Measurements from ENCODE around the gene TRIM71. TPM values are rescaled to one million over a fixed set of nuclear protein-coding genes. Genes with fewer than 3 reads are reported as not detected.

Gene TRIM71
- total RNA-seq, 2 donors from 2014 or later = 11.1 TPM; not detected in 1

DNA sequence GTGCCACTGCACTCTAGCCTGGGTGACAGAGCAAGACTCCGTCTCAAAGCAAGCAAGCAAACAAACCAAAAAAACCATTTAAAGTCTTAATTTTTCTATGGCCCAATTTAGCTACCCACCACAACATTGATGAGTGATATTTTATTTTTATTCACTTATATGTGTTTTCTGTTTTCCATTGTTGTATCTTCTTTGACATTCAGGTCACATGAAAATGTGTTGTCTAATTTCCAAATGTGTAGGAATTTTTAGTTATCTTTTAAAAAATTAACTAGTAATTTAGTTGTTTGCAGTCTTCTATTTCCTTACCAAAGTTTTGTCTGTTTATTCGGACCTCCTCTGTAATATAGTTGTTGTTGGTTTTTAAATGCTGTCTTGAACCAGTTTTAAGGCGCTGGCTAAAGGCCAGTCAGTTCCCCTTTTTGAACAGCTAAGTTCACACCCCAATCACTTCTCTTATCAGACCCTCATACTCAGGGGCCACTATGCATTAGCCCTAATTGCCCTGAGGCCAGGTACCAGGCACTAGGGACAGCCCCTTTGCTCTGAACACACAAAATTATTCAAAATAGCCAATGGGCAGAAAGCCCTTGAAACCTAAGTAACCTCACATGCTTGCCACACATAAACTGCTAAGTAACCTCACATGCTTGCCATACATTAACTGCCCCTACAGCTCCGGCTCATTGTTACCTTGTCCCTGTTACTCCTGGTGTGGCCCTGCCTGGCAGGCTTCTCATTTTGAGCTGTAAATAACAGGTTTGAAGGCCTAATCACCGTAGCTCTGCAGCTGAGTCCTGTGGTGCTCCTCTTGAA is 129.4 kb downstream of the TRIM71 start:
- intact Hi-C loops (cut with DNase I) = loop anchor here (5.0 kb wide), 2 partner anchors 125 to 425 kb away; no protein-coding TSS in a partner anchor
- no peaks in the 10 kb centered on the region for H3K9me3 ChIP-seq
- H3K27ac ChIP-seq = no peak overlapping the region
- DNase-seq (ENCODE audit: low spot score) = no peak
- no peaks in the 10 kb centered on the region for H3K4me1 ChIP-seq (replicated peaks)
- TF ChIP-seq CTCF (IDR thresholded peaks at IDR 0.05) (no peak), POLR2AphosphoS5 (IDR thresholded peaks at IDR 0.05) (no peak), POLR2A (IDR thresholded peaks at IDR 0.05) (no peak)
- H3K4me3 ChIP-seq = no peak overlapping the region
- WGBS = 75% methylated on average over 5 of the region's 5 CpGs
- no peaks in the 10 kb centered on the region for H3K27me3 ChIP-seq (replicated peaks; ENCODE audit: insufficient read depth)
- H3K36me3 ChIP-seq = no peaks in the 10 kb centered on the region

Other genes with a start within 250 kb of the TRIM71 start
- gene DYNC1LI1, start 247.1 kb upstream of the TRIM71 start, total RNA-seq = 10 to 100 TPM; 30.5 to 43.3 TPM
- gene CNOT10, start 132.8 kb upstream of the TRIM71 start, total RNA-seq = 10 to 100 TPM; 26.1 to 40.0 TPM
- gene CCR4, start 133.6 kb downstream of the TRIM71 start, total RNA-seq = 1 to 10 TPM in 1 of 2 donors, under 1 TPM in 1; 0.14 to 1.2 TPM

All from prostate gland (tissue), 2 donors.